GM21786 (cell line): Measurements from ENCODE around the gene PARG.
"Not testable (repeated sequence)": the region's sequence is repeated elsewhere in the genome, so short reads cannot be mapped to it uniquely, and the experiment has no call there.

Experiments used
- ATAC-seq: cut with Tn5 transposase; IDR thresholded peaks from one replicate; pipeline ENCODE4 v1.9.1; 2021; ENCODE audit not compliant: unreplicated experiment

The PARG gene

GRCh38 chr10:49908290-49909080, 33.3 kb downstream of the PARG start:
- ATAC-seq = not testable (repeated sequence)

GRCh38 chr10:49903829-49904228, 38.0 kb downstream of the PARG start:
- not testable (repeated sequence) for ATAC-seq

GRCh38 chr10:49900406-49900805, 41.4 kb downstream of the PARG start:
- not testable (repeated sequence) for ATAC-seq

- not testable (repeated sequence) for ATAC-seq
These were observed 41.8 kb downstream of the PARG start for GRCh38 chr10:49899999-49900398.

- ATAC-seq = not testable (repeated sequence)
These were observed 51.8 kb downstream of the PARG start for GRCh38 chr10:49890025-49890424.

- not testable (repeated sequence) for ATAC-seq
These were observed 57.0 kb downstream of the PARG start for GRCh38 chr10:49884739-49885331.

GRCh38 chr10:49883852-49884251, 58.0 kb downstream of the PARG start:
- ATAC-seq = not testable (repeated sequence)

GRCh38 chr10:49882327-49882726, 59.5 kb downstream of the PARG start:
- not testable (repeated sequence) for ATAC-seq

GRCh38 chr10:49872740-49873139, 69.1 kb downstream of the PARG start:
- not testable (repeated sequence) for ATAC-seq

GRCh38 chr10:49871462-49871861, 70.4 kb downstream of the PARG start:
- not testable (repeated sequence) for ATAC-seq

GRCh38 chr10:49859933-49860332, 81.9 kb downstream of the PARG start:
- not testable (repeated sequence) for ATAC-seq

GRCh38 chr10:49858697-49859382, 83.0 kb downstream of the PARG start:
- not testable (repeated sequence) for ATAC-seq

- not testable (repeated sequence) for ATAC-seq
These were observed 92.3 kb downstream of the PARG start for GRCh38 chr10:49849520-49849919.

- no peak for ATAC-seq
These were observed 96.8 kb downstream of the PARG start for GRCh38 chr10:49844775-49845595.

GRCh38 chr10:49842333-49842628, 99.5 kb downstream of the PARG start:
- ATAC-seq = not testable (repeated sequence)

- no peak for ATAC-seq
These were observed 100.1 kb downstream of the PARG start for GRCh38 chr10:49841615-49842332.

- ATAC-seq = no peak
These were observed 104.1 kb downstream of the PARG start for GRCh38 chr10:49837685-49838084.

- ATAC-seq = no peak
These were observed 104.8 kb downstream of the PARG start for GRCh38 chr10:49837051-49837478.

GRCh38 chr10:49834976-49835375, 106.9 kb downstream of the PARG start:
- ATAC-seq = no peak

- no peak for ATAC-seq
These were observed 107.6 kb downstream of the PARG start for GRCh38 chr10:49834201-49834600.
